ENCODE measurements around the gene ATRNL1. TPM values are rescaled to one million over a fixed set of nuclear protein-coding genes. Genes with fewer than 3 reads are reported as not detected.

Gene ATRNL1
- total RNA-seq, 2 experiments from 2014 or later, result not detected

DNA sequence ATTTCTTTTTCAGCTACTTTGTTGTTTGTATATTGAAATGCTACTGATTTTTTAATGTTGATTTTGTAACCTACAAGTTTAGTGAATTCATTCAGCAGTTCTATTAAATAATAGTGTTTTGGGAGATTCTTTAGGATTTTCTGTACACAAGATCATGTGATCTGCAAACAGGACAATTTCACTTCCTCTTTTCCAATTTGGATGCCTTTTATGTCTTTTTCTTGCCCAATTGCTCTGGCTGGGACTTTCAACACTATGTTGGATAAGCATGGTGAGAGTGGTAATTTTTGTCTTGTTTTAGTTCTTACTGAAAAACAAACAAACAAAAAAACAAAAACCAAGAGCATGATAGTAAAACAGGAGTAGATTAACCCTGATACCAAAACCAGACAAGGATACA lies 316.2 kb downstream of the ATRNL1 start:
- H4K20me1 ChIP-seq (ENCODE audit: insufficient read depth, low read length), result no peaks in the 10 kb centered on the region
- H3K4me2 ChIP-seq (ENCODE audit: low read length), result no peak overlapping the region
- ChIA-PET POLR2A (no interaction called here), CTCF (ENCODE audit: unreplicated experiment) (no interaction called here)
- no peak for DNase-seq (ENCODE audit: low spot score)
- no peaks in the 10 kb centered on the region for H3K9me2 ChIP-seq (ENCODE audit: insufficient read depth, low read length)
- no peak overlapping the region for H2AFZ ChIP-seq (ENCODE audit: low read length)
- intact Hi-C loops (cut with micrococcal nuclease; ENCODE audit: unreplicated experiment), result no loop called here
- H3K79me2 ChIP-seq (ENCODE audit: insufficient read depth, low read depth, low read length), result no peaks in the 10 kb centered on the region
- no TSS peak for BruUV-seq (replicated peaks)
- TF ChIP-seq, protein P1, sequence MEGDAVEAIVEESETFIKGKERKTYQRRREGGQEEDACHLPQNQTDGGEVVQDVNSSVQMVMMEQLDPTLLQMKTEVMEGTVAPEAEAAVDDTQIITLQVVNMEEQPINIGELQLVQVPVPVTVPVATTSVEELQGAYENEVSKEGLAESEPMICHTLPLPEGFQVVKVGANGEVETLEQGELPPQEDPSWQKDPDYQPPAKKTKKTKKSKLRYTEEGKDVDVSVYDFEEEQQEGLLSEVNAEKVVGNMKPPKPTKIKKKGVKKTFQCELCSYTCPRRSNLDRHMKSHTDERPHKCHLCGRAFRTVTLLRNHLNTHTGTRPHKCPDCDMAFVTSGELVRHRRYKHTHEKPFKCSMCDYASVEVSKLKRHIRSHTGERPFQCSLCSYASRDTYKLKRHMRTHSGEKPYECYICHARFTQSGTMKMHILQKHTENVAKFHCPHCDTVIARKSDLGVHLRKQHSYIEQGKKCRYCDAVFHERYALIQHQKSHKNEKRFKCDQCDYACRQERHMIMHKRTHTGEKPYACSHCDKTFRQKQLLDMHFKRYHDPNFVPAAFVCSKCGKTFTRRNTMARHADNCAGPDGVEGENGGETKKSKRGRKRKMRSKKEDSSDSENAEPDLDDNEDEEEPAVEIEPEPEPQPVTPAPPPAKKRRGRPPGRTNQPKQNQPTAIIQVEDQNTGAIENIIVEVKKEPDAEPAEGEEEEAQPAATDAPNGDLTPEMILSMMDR (conservative IDR thresholded peaks at IDR 0.05; ENCODE audit: low read length), result no peak
- TF ChIP-seq EZH2phosphoT487 (IDR thresholded peaks at IDR 0.05; ENCODE audit: borderline replicate concordance, low read depth, low read length), result no peak
- no peaks in the 10 kb centered on the region for H3K9me3 ChIP-seq (ENCODE audit: low read length)
- no peaks in the 10 kb centered on the region for H3K4me1 ChIP-seq (ENCODE audit: insufficient read depth, low read length, poor library complexity, severe bottlenecking)
- no peaks in the 10 kb centered on the region for H3K36me3 ChIP-seq (ENCODE audit: insufficient read depth, low read length)
- H3K27ac ChIP-seq (ENCODE audit: low read depth, low read length, poor library complexity, severe bottlenecking), result no peak overlapping the region
- no peak overlapping the region for H3K4me3 ChIP-seq (ENCODE audit: low read depth, low read length, poor library complexity, severe bottlenecking)

DNA sequence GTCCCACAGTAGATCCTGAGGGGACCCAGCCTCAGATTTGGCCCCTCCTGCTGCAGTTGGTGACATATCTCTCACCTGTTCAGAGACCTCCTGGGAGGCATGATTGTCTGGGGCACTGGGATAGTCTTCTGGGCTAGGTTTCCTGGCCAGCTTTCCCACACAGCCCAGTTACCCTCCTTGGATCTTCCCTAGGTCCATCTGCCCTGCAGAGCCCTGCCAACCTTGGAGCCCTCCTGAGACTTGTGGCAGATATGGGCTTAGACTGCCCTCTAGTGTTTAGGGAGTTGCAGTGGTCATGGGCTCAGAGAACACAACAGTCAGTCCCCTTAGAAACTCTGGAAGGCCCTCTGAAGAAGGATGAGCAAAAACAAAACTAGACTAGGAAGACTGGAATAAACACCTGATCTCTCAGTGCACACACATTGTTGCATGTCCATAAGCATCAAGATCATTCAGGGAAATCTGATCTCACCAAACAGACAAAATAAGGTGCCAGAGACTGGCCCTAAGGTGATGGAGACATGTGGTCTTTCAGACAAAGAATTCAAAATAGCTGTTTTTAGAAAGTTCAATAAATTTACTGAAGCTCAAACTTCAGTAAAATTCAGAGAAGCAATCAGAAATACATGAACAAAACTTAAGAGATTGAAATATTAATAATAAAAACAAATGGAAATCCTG lies 324.6 kb downstream of the ATRNL1 start:
- POLR2A ChIA-PET, result no interaction called here
- H3K4me2 ChIP-seq (ENCODE audit: low read length), result no peak overlapping the region
- H3K27ac ChIP-seq (ENCODE audit: low read depth, low read length, poor library complexity, severe bottlenecking), result no peak overlapping the region
- H2AFZ ChIP-seq (ENCODE audit: low read length), result no peak overlapping the region
- intact Hi-C loops (cut with micrococcal nuclease; ENCODE audit: unreplicated experiment), result loop anchor here (1.0 to 10.0 kb wide), 5 partner anchors 63 to 863 kb away; no protein-coding TSS in a partner anchor
- H3K9me3 ChIP-seq (ENCODE audit: low read length), result no peaks in the 10 kb centered on the region
- CTCF ChIA-PET (ENCODE audit: unreplicated experiment), result no interaction called here
- no TSS peak for BruUV-seq (replicated peaks)
- H3K9me2 ChIP-seq (ENCODE audit: insufficient read depth, low read length), result no peaks in the 10 kb centered on the region
- no peaks in the 10 kb centered on the region for H4K20me1 ChIP-seq (ENCODE audit: insufficient read depth, low read length)
- peak; percentile 53 for DNase-seq (ENCODE audit: low spot score)
- TF ChIP-seq, protein P1 (conservative IDR thresholded peaks at IDR 0.05; ENCODE audit: low read length), result peak; percentile 82
- no peak for TF ChIP-seq EZH2phosphoT487 (IDR thresholded peaks at IDR 0.05; ENCODE audit: borderline replicate concordance, low read depth, low read length)
- no peaks in the 10 kb centered on the region for H3K79me2 ChIP-seq (ENCODE audit: insufficient read depth, low read depth, low read length)
- H3K4me3 ChIP-seq (ENCODE audit: low read depth, low read length, poor library complexity, severe bottlenecking), result no peak overlapping the region
- no peaks in the 10 kb centered on the region for H3K4me1 ChIP-seq (ENCODE audit: insufficient read depth, low read length, poor library complexity, severe bottlenecking)
- H3K36me3 ChIP-seq (ENCODE audit: insufficient read depth, low read length), result no peaks in the 10 kb centered on the region

DNA sequence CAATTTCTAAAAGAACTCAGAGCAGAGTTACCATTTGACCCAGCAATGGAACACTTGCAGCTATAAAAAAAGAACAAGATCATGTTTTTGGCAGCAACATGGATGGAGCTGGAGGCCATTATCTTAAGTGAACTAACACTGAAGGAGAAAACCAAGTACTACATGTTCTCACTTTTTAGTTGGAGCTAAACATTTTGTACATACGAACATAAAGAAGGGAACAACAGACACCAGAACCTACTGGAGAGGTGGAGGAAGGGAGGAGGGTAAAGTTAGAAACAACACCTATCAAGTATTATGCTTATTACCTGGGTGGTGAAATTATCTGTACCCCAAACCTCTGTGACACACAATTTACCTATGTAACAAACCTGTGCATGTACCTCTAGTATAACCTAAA lies 329.5 kb downstream of the ATRNL1 start:
- Histone ChIP-seq H3K27ac (ENCODE audit: low read depth, low read length, poor library complexity, severe bottlenecking) (no peak overlapping the region), H4K20me1 (ENCODE audit: insufficient read depth, low read length) (no peaks in the 10 kb centered on the region), H3K9me2 (ENCODE audit: insufficient read depth, low read length) (no peaks in the 10 kb centered on the region), H3K36me3 (ENCODE audit: insufficient read depth, low read length) (no peaks in the 10 kb centered on the region), H3K4me2 (ENCODE audit: low read length) (no peak overlapping the region), H3K79me2 (ENCODE audit: insufficient read depth, low read depth, low read length) (no peaks in the 10 kb centered on the region), H3K4me3 (ENCODE audit: low read depth, low read length, poor library complexity, severe bottlenecking) (no peak overlapping the region), H2AFZ (ENCODE audit: low read length) (no peak overlapping the region), H3K4me1 (ENCODE audit: insufficient read depth, low read length, poor library complexity, severe bottlenecking) (no peaks in the 10 kb centered on the region), H3K9me3 (ENCODE audit: low read length) (no peaks in the 10 kb centered on the region)
- POLR2A ChIA-PET, result no interaction called here
- TF ChIP-seq, protein P1 (conservative IDR thresholded peaks at IDR 0.05; ENCODE audit: low read length), result no peak
- no peak for TF ChIP-seq EZH2phosphoT487 (IDR thresholded peaks at IDR 0.05; ENCODE audit: borderline replicate concordance, low read depth, low read length)
- no peak for DNase-seq (ENCODE audit: low spot score)
- intact Hi-C loops (cut with micrococcal nuclease; ENCODE audit: unreplicated experiment), result no loop called here
- BruUV-seq (replicated peaks), result no TSS peak
- CTCF ChIA-PET (ENCODE audit: unreplicated experiment), result no interaction called here
